MM.1S (cell line): Measurements from ENCODE around the gene EVX1.

Experiments used
- DNase-seq: peaks from one replicate; pipeline ENCODE4 v3.0.0-alpha.2; 2015
- H2AFZ ChIP-seq: fragments of 300-600 bp; sonication (generic); 2 replicates; pipeline ENCODE4 v1.6.0; 2016; ENCODE audit warnings: antibody characterized with exemption, low read length
- H3F3A ChIP-seq: fragments of 300-600 bp; sonication (generic); 2 replicates; pipeline ENCODE4 v1.6.1; 2016; ENCODE audit warnings: mild to moderate bottlenecking, antibody characterized with exemption, low read length, moderate library complexity, mixed read lengths; ENCODE audit not compliant: insufficient read depth
- H3K27ac ChIP-seq: fragments of 300-600 bp; sonication (generic); 2 replicates; pipeline ENCODE4 v1.5.1; 2016; ENCODE audit warnings: mild to moderate bottlenecking, low read length
- H3K27me3 ChIP-seq: fragments of 300-600 bp; sonication (generic); replicated peaks from 2 replicates; pipeline ENCODE4 v1.6.0; 2016; ENCODE audit warnings: low read length; ENCODE audit not compliant: insufficient read depth
- H3K36me3 ChIP-seq: fragments of 300-600 bp; sonication (generic); replicated peaks from 2 replicates; pipeline ENCODE4 v1.6.1; 2016; ENCODE audit warnings: mild to moderate bottlenecking, low read length, mixed read lengths; ENCODE audit not compliant: insufficient read depth
- H3K4me1 ChIP-seq: fragments of 300-600 bp; sonication (generic); 2 replicates; pipeline ENCODE4 v1.6.1; 2016; ENCODE audit warnings: low read length, mixed read lengths
- H3K4me2 ChIP-seq: fragments of 300-600 bp; sonication (generic); 2 replicates; pipeline ENCODE4 v1.6.0; 2016; ENCODE audit warnings: low read depth, low read length
- H3K4me3 ChIP-seq: fragments of 300-600 bp; sonication (generic); 2 replicates; pipeline ENCODE4 v1.5.1; 2016; ENCODE audit warnings: low read length, mixed read lengths
- H3K79me2 ChIP-seq: fragments of 300-600 bp; sonication (generic); 2 replicates; pipeline ENCODE4 v1.6.1; 2016; ENCODE audit warnings: mixed run types, low read length, mixed read lengths
- H3K9ac ChIP-seq: fragments of 300-600 bp; sonication (generic); 2 replicates; pipeline ENCODE4 v1.6.1; 2016; ENCODE audit warnings: low read length, mixed read lengths
- H3K9me2 ChIP-seq: fragments of 300-600 bp; sonication (generic); replicated peaks from 2 replicates; pipeline ENCODE4 v1.6.1; 2016; ENCODE audit warnings: mild to moderate bottlenecking, low read length, mixed read lengths; ENCODE audit not compliant: insufficient read depth
- H3K9me3 ChIP-seq: fragments of 300-600 bp; sonication (generic); replicated peaks from 2 replicates; pipeline ENCODE4 v1.6.1; 2016; ENCODE audit warnings: mild to moderate bottlenecking, low read length, mixed read lengths; ENCODE audit not compliant: insufficient read depth
- H4K20me1 ChIP-seq: fragments of 300-600 bp; sonication (generic); 2 replicates; pipeline ENCODE4 v1.6.1; 2016; ENCODE audit warnings: mild to moderate bottlenecking, low read length, moderate library complexity, mixed read lengths; ENCODE audit not compliant: insufficient read depth
- EZH2 ChIP-seq: fragments of 300-600 bp; sonication (generic); optimal IDR thresholded peaks from 2 replicates; pipeline ENCODE3; 2017; ENCODE audit warnings: low read depth, mild to moderate bottlenecking, antibody characterized with exemption, low read length, mixed read lengths
- EZH2phosphoT487 ChIP-seq: fragments of 300-600 bp; sonication (generic); IDR thresholded peaks from 2 replicates; pipeline ENCODE4 v1.6.1; 2018; ENCODE audit warnings: antibody characterized with exemption, low read length
- TF ChIP-seq, protein P1 (sequence below): fragments of 300-600 bp; sonication (generic); IDR thresholded peaks from 2 replicates; pipeline ENCODE4 v1.5.1; 2016; ENCODE audit warnings: antibody characterized with exemption, low read length, mixed read lengths

The EVX1 gene

DNA sequence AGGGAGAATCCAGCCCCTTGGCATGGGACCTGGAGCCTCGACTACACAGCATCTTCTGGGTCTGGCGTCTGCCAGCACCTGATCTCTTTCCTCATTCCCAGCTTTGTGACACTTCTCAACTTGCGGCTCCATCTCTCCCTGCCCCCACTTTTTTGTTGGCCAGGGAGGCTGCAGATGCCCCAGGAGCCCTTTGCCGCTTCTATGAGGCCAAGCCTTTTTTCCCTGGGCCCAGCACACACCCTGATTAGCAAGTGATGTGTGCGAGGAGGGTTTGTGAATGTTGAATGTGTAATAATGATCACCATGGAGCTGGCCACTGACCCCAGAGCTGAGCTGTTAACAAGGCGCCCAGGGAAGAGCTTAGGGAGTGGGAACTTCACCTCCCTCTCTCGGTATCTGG, 4.4 kb downstream of the EVX1 start:
- H3K9me2 ChIP-seq: no peaks in the 10 kb centered on the region
- H3K27ac ChIP-seq: no peak overlapping the region
- H3K4me1 ChIP-seq: no peaks in the 10 kb centered on the region
- no peaks in the 10 kb centered on the region for H3K36me3 ChIP-seq
- TF ChIP-seq, protein P1, sequence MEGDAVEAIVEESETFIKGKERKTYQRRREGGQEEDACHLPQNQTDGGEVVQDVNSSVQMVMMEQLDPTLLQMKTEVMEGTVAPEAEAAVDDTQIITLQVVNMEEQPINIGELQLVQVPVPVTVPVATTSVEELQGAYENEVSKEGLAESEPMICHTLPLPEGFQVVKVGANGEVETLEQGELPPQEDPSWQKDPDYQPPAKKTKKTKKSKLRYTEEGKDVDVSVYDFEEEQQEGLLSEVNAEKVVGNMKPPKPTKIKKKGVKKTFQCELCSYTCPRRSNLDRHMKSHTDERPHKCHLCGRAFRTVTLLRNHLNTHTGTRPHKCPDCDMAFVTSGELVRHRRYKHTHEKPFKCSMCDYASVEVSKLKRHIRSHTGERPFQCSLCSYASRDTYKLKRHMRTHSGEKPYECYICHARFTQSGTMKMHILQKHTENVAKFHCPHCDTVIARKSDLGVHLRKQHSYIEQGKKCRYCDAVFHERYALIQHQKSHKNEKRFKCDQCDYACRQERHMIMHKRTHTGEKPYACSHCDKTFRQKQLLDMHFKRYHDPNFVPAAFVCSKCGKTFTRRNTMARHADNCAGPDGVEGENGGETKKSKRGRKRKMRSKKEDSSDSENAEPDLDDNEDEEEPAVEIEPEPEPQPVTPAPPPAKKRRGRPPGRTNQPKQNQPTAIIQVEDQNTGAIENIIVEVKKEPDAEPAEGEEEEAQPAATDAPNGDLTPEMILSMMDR: no peak
- TF ChIP-seq EZH2 (no peak), EZH2phosphoT487 (no peak)
- DNase-seq: no peak
- no peak overlapping the region for H3K4me2 ChIP-seq
- H4K20me1 ChIP-seq: no peaks in the 10 kb centered on the region
- H3K9ac ChIP-seq: no peak overlapping the region
- no peak overlapping the region for H2AFZ ChIP-seq
- no peaks in the 10 kb centered on the region for H3K79me2 ChIP-seq
- peaks cover 46% of the 10 kb centered on the region for H3K27me3 ChIP-seq
- no peak overlapping the region for H3K4me3 ChIP-seq
- H3F3A ChIP-seq: no peaks in the 10 kb centered on the region
- no peaks in the 10 kb centered on the region for H3K9me3 ChIP-seq

DNA sequence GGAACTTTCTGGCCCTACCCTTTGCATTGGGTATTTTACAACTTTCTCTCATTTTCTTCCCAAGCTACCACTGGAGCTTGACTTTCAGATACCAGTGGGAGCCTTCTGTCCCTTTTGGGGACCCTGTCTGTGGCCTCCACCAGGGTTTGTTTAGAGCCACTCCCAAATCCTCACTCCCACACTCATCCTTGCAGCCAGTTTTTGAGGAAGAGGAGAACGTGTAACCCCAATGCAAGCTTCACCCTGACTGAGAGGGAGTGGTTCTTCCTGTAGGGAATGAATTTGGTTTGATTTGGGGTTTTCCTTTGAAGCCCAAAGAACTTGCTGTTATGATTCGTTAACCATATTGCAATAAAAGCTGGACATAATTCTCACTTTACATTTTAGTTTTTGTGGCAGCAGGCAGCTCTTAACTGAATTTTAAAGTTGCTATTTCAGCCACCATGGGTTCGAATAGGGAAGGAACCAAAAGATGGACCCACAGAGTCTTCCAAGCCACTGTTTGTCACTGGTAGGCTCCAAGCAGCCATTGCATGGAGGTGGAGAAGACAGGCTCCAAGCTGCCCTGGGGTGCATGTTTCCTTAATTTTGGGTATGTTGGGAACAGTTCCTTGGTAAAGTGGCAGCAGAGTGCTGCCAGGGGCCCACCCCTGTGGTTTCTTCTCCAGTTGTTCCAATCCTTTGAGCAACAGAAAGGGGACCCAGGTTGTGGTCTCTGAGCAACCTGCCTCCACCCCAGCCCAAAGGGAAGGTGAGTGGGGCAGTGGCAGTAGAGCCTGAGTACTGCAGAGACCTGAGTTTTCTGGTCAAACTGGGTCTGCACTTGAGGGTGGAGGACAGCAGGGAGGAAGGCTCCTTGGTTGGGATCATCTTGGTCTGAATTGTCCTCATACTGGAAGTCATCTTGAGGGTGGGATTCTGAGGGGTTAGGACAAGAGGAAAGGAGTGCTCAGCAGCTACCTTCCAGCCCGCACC, 5.1 kb downstream of the EVX1 start:
- no peaks in the 10 kb centered on the region for H3K36me3 ChIP-seq
- no peak overlapping the region for H2AFZ ChIP-seq
- H3K9me2 ChIP-seq: no peaks in the 10 kb centered on the region
- no peaks in the 10 kb centered on the region for H4K20me1 ChIP-seq
- TF ChIP-seq EZH2phosphoT487: no peak
- H3F3A ChIP-seq: no peaks in the 10 kb centered on the region
- H3K4me1 ChIP-seq: no peaks in the 10 kb centered on the region
- no peak overlapping the region for H3K27ac ChIP-seq
- H3K9ac ChIP-seq: no peak overlapping the region
- peaks cover 39% of the 10 kb centered on the region for H3K27me3 ChIP-seq
- H3K79me2 ChIP-seq: no peaks in the 10 kb centered on the region
- H3K4me3 ChIP-seq: no peak overlapping the region
- no peak overlapping the region for H3K4me2 ChIP-seq
- no peak for DNase-seq
- H3K9me3 ChIP-seq: no peaks in the 10 kb centered on the region

DNA sequence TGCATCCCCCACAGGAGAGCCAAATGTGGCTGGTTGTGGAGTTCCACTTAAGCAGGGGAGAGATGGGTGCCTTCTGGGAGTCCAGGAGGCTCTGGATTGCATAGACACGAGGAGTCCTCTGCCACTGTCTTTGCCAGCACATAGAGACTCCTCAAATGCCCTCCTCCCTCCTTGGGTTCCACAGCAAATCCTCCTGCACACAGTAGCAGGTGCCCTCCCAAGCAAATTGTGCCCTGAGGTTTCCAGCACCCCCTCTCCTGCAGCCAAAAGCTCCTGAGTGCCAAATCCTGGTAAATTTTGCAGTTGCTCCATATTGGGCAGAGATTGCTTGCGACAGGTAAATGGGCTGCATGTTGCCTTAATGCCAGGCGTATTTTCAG, 5.8 kb downstream of the EVX1 start:
- no peak overlapping the region for H3K4me3 ChIP-seq
- peaks cover 33% of the 10 kb centered on the region for H3K27me3 ChIP-seq

More for the DNA sequence above, 5.8 kb downstream of the EVX1 start:
- Histone ChIP-seq H3K79me2 (no peaks in the 10 kb centered on the region), H3K27ac (no peak overlapping the region), H3F3A (no peaks in the 10 kb centered on the region), H3K9ac (no peak overlapping the region), H2AFZ (no peak overlapping the region), H4K20me1 (no peaks in the 10 kb centered on the region), H3K4me2 (no peak overlapping the region), H3K9me3 (no peaks in the 10 kb centered on the region), H3K4me1 (no peaks in the 10 kb centered on the region), H3K36me3 (no peaks in the 10 kb centered on the region), H3K9me2 (no peaks in the 10 kb centered on the region)
- TF ChIP-seq EZH2 (no peak), EZH2phosphoT487 (no peak)
- TF ChIP-seq, protein P1: no peak
- DNase-seq: no peak
